Astrocyte (in vitro differentiated cells and primary cell): ENCODE measurements around the gene GPATCH8.

Source experiments
- EZH2 ChIP-seq: IDR thresholded peaks from 2 replicates; pipeline ENCODE4 v1.6.1; 2012; ENCODE audit warnings: mild to moderate bottlenecking, low read length, inconsistent platforms; ENCODE audit not compliant: insufficient read depth
- TF ChIP-seq, protein P1 (sequence below): IDR thresholded peaks from 2 replicates; pipeline ENCODE4 v1.5.1; 2011; ENCODE audit warnings: low read depth, mild to moderate bottlenecking, inconsistent platforms, low read length, moderate library complexity; ENCODE audit not compliant: insufficient read depth

DNA sequence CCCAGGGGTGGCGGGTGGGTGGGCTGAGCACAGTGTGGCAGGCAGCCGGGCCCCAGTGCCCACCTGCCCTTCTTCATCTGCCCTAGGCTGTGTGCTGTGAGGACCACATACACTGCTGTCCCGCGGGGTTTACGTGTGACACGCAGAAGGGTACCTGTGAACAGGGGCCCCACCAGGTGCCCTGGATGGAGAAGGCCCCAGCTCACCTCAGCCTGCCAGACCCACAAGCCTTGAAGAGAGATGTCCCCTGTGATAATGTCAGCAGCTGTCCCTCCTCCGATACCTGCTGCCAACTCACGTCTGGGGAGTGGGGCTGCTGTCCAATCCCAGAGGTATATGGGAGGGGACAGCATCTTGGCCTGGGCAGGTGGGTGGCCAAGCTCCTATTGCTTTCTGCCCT is 151.7 kb downstream of the GPATCH8 start:
- TF ChIP-seq, protein P1, sequence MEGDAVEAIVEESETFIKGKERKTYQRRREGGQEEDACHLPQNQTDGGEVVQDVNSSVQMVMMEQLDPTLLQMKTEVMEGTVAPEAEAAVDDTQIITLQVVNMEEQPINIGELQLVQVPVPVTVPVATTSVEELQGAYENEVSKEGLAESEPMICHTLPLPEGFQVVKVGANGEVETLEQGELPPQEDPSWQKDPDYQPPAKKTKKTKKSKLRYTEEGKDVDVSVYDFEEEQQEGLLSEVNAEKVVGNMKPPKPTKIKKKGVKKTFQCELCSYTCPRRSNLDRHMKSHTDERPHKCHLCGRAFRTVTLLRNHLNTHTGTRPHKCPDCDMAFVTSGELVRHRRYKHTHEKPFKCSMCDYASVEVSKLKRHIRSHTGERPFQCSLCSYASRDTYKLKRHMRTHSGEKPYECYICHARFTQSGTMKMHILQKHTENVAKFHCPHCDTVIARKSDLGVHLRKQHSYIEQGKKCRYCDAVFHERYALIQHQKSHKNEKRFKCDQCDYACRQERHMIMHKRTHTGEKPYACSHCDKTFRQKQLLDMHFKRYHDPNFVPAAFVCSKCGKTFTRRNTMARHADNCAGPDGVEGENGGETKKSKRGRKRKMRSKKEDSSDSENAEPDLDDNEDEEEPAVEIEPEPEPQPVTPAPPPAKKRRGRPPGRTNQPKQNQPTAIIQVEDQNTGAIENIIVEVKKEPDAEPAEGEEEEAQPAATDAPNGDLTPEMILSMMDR = no peak
- TF ChIP-seq EZH2 = no peak
